IMR-90 (cell line): ENCODE results near the gene PM20D2. TPM values are rescaled to one million over a fixed set of nuclear protein-coding genes. Genes with fewer than 3 reads are reported as not detected.

Source experiments
- ATAC-seq: fragments of 200-7000 bp; cut with Tn5 transposase; 2 replicates; pipeline ENCODE4 v1.9.1; 2020; ENCODE audit warnings: low read depth, mild to moderate bottlenecking, moderate library complexity
- BruUV-seq: library from RNA; stranded (reverse); fragments of 400-500 nt; replicated peaks from 2 replicates; lab custom pipeline; 2021; lab: Mats Ljungman, UMichigan
- CTCF ChIA-PET: fragments of 300-600 bp; formaldehyde crosslinking; extraction: SDS; loops from one replicate; lab custom pipeline; 2021; ENCODE audit warnings: antibody characterized with exemption; lab: Yijun Ruan, JAX
- POLR2A ChIA-PET: fragments of 300-600 bp; sonication (Branson Sonifier 250); formaldehyde crosslinking; loops from one replicate; lab custom pipeline; 2022; ENCODE audit warnings: antibody characterized with exemption; ENCODE audit not compliant: unreplicated experiment; lab: Charles Lee
- DNase-seq: peaks from one replicate; pipeline ENCODE4 v3.0.0; 2013
- H2AFZ ChIP-seq: replicated peaks from 2 replicates; pipeline ENCODE3; 2013; ENCODE audit warnings: low read length, mild to moderate bottlenecking; ENCODE audit not compliant: poor library complexity
- H2AK5ac ChIP-seq: 2 replicates; pipeline ENCODE4 v1.6.1; 2013; ENCODE audit warnings: low read depth, low read length, inconsistent platforms
- H2AK9ac ChIP-seq: replicated peaks from 2 replicates; pipeline ENCODE3; 2013; ENCODE audit warnings: mild to moderate bottlenecking, low read depth, low read length, moderate library complexity; ENCODE audit not compliant: poor library complexity
- H2BK120ac ChIP-seq: 2 replicates; pipeline ENCODE4 v1.6.1; 2013; ENCODE audit warnings: low read depth, low read length, inconsistent platforms
- H2BK15ac ChIP-seq: 3 replicates; pipeline ENCODE4 v1.6.1; 2013; ENCODE audit warnings: low read depth, low read length, inconsistent platforms
- H2BK20ac ChIP-seq: 2 replicates; pipeline ENCODE4 v1.6.1; 2013; ENCODE audit warnings: low read depth, mild to moderate bottlenecking, inconsistent platforms, low read length, moderate library complexity
- H2BK5ac ChIP-seq: 2 replicates; pipeline ENCODE4 v1.6.1; 2013; ENCODE audit warnings: mild to moderate bottlenecking, low read depth, low read length, inconsistent platforms; ENCODE audit not compliant: poor library complexity, severe bottlenecking
- H3K14ac ChIP-seq: replicated peaks from 2 replicates; pipeline ENCODE4 v1.6.1; 2013; ENCODE audit warnings: low read depth, low read length, inconsistent platforms
- H3K18ac ChIP-seq: 2 replicates; pipeline ENCODE4 v1.6.1; 2013; ENCODE audit warnings: low read depth, low read length, control low read depth
- H3K23ac ChIP-seq: 2 replicates; pipeline ENCODE4 v1.6.1; 2013; ENCODE audit warnings: low read depth, low read length, inconsistent platforms
- H3K27ac ChIP-seq: 2 replicates; pipeline ENCODE4 v1.5.1; 2013; ENCODE audit warnings: mild to moderate bottlenecking, control low read depth, low read length; ENCODE audit not compliant: insufficient read depth
- H3K27me3 ChIP-seq: 2 replicates; pipeline ENCODE4 v1.6.1; 2013; ENCODE audit warnings: low read length; ENCODE audit not compliant: control insufficient read depth, insufficient read depth
- H3K36me3 ChIP-seq: 2 replicates; pipeline ENCODE4 v1.6.1; 2013; ENCODE audit warnings: low read length, mixed read lengths; ENCODE audit not compliant: control insufficient read depth, insufficient read depth
- H3K4ac ChIP-seq: 2 replicates; pipeline ENCODE4 v1.6.1; 2013; ENCODE audit warnings: low read depth, low read length, inconsistent platforms
- H3K4me1 ChIP-seq: 2 replicates; pipeline ENCODE4 v1.6.1; 2013; ENCODE audit warnings: low read length, mixed read lengths; ENCODE audit not compliant: control insufficient read depth, insufficient read depth
- H3K4me2 ChIP-seq: 2 replicates; pipeline ENCODE4 v1.6.1; 2013; ENCODE audit warnings: low read depth, mild to moderate bottlenecking, control low read depth, low read length, moderate library complexity
- H3K4me3 ChIP-seq: 2 replicates; pipeline ENCODE4 v1.5.1; 2013; ENCODE audit warnings: low read depth, mild to moderate bottlenecking, control low read depth, low read length, moderate library complexity; ENCODE audit not compliant: insufficient read depth
- H3K56ac ChIP-seq: 2 replicates; pipeline ENCODE4 v1.6.1; 2013; ENCODE audit warnings: low read length, inconsistent platforms; ENCODE audit not compliant: insufficient read depth; ENCODE audit errors: extremely low read depth
- H3K79me1 ChIP-seq, 2 experiments: 2 replicates each; pipeline ENCODE4 v1.6.1; 2013; ENCODE audit warnings: low read length in 2 of 2, inconsistent platforms in 1 of 2, low read depth in 1 of 2
- H3K9ac ChIP-seq: 2 replicates; pipeline ENCODE4 v1.6.1; 2013; ENCODE audit warnings: low read depth, low read length, control low read depth
- H3K9me1 ChIP-seq: 2 replicates; pipeline ENCODE4 v1.6.1; 2013; ENCODE audit warnings: low read length, inconsistent platforms; ENCODE audit not compliant: insufficient read depth
- H3K9me3 ChIP-seq: 2 replicates; pipeline ENCODE4 v1.6.1; 2013; ENCODE audit warnings: low read length; ENCODE audit not compliant: control insufficient read depth, insufficient read depth
- H4K20me1 ChIP-seq: 2 replicates; pipeline ENCODE4 v1.6.1; 2013; ENCODE audit warnings: low read length, inconsistent platforms; ENCODE audit not compliant: insufficient read depth
- H4K5ac ChIP-seq: 2 replicates; pipeline ENCODE4 v1.6.1; 2013; ENCODE audit warnings: mild to moderate bottlenecking, low read depth, low read length, control low read depth
- H4K8ac ChIP-seq, 2 experiments: 2 replicates each; pipeline ENCODE4 v1.6.1; 2013; ENCODE audit warnings: low read depth in 2 of 2, low read length in 2 of 2, control low read depth in 1 of 2, inconsistent platforms in 1 of 2
- H4K91ac ChIP-seq: 2 replicates; pipeline ENCODE4 v1.6.1; 2013; ENCODE audit warnings: low read depth, low read length, inconsistent platforms; ENCODE audit not compliant: insufficient read depth
- CEBPB ChIP-seq: IDR thresholded peaks from 2 replicates; pipeline ENCODE4 v1.6.1; 2012; ENCODE audit warnings: low read depth, low read length, improper control_type of control experiment
- CHD1 ChIP-seq: IDR thresholded peaks from 2 replicates; pipeline ENCODE4 v1.6.1; 2012; ENCODE audit warnings: low read depth, low read length, improper control_type of control experiment
- MXI1 ChIP-seq: IDR thresholded peaks from 2 replicates; pipeline ENCODE4 v1.6.1; 2012; ENCODE audit warnings: low read depth, mild to moderate bottlenecking, low read length, moderate library complexity, borderline replicate concordance
- RCOR1 ChIP-seq: IDR thresholded peaks from 2 replicates; pipeline ENCODE4 v1.6.1; 2012; ENCODE audit warnings: mild to moderate bottlenecking, low read length, improper control_type of control experiment; ENCODE audit not compliant: insufficient replicate concordance
- SMC3 ChIP-seq: fragments of 150-350 bp; IDR thresholded peaks from 2 replicates; pipeline ENCODE4 v1.6.1; 2016; ENCODE audit warnings: low read depth, mild to moderate bottlenecking, antibody characterized with exemption, low read length, moderate library complexity
- WGBS, 2 experiments: methylation state at CpG; one replicate each; pipeline versions ENCODE4 v1.1.5 to v1.1.7; 2013; ENCODE audit warnings: missing lambda C conversion rate in 2 of 2; ENCODE audit not compliant: insufficient read length in 1 of 2; ENCODE audit errors: extremely low coverage in 2 of 2; 5-methylcytosine and 5-hydroxymethylcytosine counted together
- dilution Hi-C: fragments of 300-500 bp; cut with HindIII; formaldehyde crosslinking; loops from one replicate; pipeline ENCODE4 v1.14.3; 2018; ENCODE audit warnings: low sequenced_read_pairs; ENCODE audit not compliant: unreplicated experiment
- in situ Hi-C: fragments of 300-500 bp; cut with MboI; formaldehyde crosslinking; loops from 3 replicates; pipeline ENCODE4 v1.14.3; 2019; ENCODE audit warnings: low sequenced_read_pairs, inconsistent platforms, mixed read lengths
- intact Hi-C: fragments of 100-400 bp; cut with micrococcal nuclease; formaldehyde crosslinking; loops from 2 replicates; pipeline ENCODE4 v1.10.0; 2022
- polyA plus RNA-seq, 3 experiments: library from polyadenylated mRNA; depleted of rRNA; stranded (reverse); fragments of >200 nt; gene quantifications; 2 replicates each; pipeline ENCODE4 v1.2.3, GENCODE V29; 2012; ENCODE audit warnings: low replicate concordance in 1 of 3
- total RNA-seq: library from RNA; depleted of rRNA; stranded (reverse); fragments of >200 nt; gene quantifications from 2 replicates; pipeline ENCODE4 v1.2.3, GENCODE V29; 2012
- TF ChIP-seq, protein P1 (sequence below): fragments of 150-350 bp; IDR thresholded peaks from 2 replicates; pipeline ENCODE4 v1.6.1; 2017; ENCODE audit warnings: mild to moderate bottlenecking, antibody characterized with exemption, low read length, low read depth
- TF ChIP-seq, protein P2 (sequence below): fragments of 150-350 bp; IDR thresholded peaks from 2 replicates; pipeline ENCODE4 v1.6.1; 2016; ENCODE audit warnings: low read depth, mild to moderate bottlenecking, low read length, moderate library complexity, borderline replicate concordance

The PM20D2 gene
- total and polyA plus RNA-seq, 2 of the 4 experiments (the other 2 are of a cell fraction) = 6.0 to 6.5 TPM

GRCh38 chr6:89131599-89131998 lies 14.3 kb upstream of the PM20D2 start:
- Histone ChIP-seq H4K8ac (no peak overlapping the region), H3K27ac (no peak overlapping the region), H3K4me1 (no peaks in the 10 kb centered on the region), H3K14ac (no peak overlapping the region), H3K23ac (no peak overlapping the region), H2BK5ac (no peak overlapping the region), H2BK120ac (no peak overlapping the region), H3K36me3 (no peaks in the 10 kb centered on the region), H2AK9ac (no peak overlapping the region), H3K27me3 (no peaks in the 10 kb centered on the region), H4K91ac (no peak overlapping the region), H3K18ac (no peak overlapping the region), H4K20me1 (no peaks in the 10 kb centered on the region), H3K4me3 (no peak overlapping the region), H3K9me1 (no peaks in the 10 kb centered on the region), H2BK20ac (no peak overlapping the region), H3K56ac (no peak overlapping the region), H3K9me3 (no peaks in the 10 kb centered on the region), H4K5ac (no peak overlapping the region), H3K4ac (no peak overlapping the region), H3K4me2 (no peak overlapping the region), H3K79me1 (no peaks in the 10 kb centered on the region), H2BK15ac (no peak overlapping the region), H2AFZ (no peak overlapping the region), H2AK5ac (no peak overlapping the region), H3K9ac (no peak overlapping the region)
- CTCF ChIA-PET = no interaction called here
- dilution Hi-C loops (no loop called here), in situ Hi-C loops (loop anchor here (25.0 kb wide), 1 partner anchor 231 kb away; the partner anchor contains the start of gene UBE2J1), intact Hi-C loops (no loop called here)
- no peak for DNase-seq
- POLR2A ChIA-PET = no interaction called here
- ATAC-seq = no peak
- WGBS, 2 experiments = 100% methylated on average over 2 of the region's 3 CpGs; no CpG with 5 or more reads in 1 of the 2 experiments
- no TSS peak for BruUV-seq
- TF ChIP-seq MXI1 = no peak
- no peak for TF ChIP-seq CHD1
- TF ChIP-seq RCOR1 = no peak
- TF ChIP-seq SMC3 = no peak
- TF ChIP-seq CEBPB = no peak
- TF ChIP-seq, protein P1, sequence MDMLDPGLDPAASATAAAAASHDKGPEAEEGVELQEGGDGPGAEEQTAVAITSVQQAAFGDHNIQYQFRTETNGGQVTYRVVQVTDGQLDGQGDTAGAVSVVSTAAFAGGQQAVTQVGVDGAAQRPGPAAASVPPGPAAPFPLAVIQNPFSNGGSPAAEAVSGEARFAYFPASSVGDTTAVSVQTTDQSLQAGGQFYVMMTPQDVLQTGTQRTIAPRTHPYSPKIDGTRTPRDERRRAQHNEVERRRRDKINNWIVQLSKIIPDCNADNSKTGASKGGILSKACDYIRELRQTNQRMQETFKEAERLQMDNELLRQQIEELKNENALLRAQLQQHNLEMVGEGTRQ = no peak
- TF ChIP-seq, protein P2, sequence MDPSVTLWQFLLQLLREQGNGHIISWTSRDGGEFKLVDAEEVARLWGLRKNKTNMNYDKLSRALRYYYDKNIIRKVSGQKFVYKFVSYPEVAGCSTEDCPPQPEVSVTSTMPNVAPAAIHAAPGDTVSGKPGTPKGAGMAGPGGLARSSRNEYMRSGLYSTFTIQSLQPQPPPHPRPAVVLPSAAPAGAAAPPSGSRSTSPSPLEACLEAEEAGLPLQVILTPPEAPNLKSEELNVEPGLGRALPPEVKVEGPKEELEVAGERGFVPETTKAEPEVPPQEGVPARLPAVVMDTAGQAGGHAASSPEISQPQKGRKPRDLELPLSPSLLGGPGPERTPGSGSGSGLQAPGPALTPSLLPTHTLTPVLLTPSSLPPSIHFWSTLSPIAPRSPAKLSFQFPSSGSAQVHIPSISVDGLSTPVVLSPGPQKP = no peak
